ENCODE results near the gene EYS.

EYS gene

DNA sequence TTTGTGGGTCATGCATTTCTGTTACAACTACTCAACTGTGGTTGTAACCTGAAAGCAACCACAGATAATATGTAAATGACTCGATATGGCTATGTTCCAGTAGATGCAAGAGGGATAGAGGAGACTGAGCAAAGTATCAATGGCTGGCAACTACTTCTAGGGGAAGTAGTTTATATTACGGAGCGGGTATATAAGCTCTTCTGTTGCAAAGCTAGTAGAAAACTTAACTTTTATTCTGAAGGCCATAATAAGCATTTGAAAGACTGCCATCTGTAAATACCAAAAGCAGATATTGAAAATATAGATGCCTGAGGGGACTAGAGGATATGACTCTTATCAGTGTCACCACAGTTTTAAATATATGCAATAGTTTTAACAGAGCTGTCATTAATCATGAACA lies 1416.2 kb downstream of the EYS start:
- TF ChIP-seq, protein P1, sequence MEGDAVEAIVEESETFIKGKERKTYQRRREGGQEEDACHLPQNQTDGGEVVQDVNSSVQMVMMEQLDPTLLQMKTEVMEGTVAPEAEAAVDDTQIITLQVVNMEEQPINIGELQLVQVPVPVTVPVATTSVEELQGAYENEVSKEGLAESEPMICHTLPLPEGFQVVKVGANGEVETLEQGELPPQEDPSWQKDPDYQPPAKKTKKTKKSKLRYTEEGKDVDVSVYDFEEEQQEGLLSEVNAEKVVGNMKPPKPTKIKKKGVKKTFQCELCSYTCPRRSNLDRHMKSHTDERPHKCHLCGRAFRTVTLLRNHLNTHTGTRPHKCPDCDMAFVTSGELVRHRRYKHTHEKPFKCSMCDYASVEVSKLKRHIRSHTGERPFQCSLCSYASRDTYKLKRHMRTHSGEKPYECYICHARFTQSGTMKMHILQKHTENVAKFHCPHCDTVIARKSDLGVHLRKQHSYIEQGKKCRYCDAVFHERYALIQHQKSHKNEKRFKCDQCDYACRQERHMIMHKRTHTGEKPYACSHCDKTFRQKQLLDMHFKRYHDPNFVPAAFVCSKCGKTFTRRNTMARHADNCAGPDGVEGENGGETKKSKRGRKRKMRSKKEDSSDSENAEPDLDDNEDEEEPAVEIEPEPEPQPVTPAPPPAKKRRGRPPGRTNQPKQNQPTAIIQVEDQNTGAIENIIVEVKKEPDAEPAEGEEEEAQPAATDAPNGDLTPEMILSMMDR (IDR thresholded peaks at IDR 0.05): no peak

DNA sequence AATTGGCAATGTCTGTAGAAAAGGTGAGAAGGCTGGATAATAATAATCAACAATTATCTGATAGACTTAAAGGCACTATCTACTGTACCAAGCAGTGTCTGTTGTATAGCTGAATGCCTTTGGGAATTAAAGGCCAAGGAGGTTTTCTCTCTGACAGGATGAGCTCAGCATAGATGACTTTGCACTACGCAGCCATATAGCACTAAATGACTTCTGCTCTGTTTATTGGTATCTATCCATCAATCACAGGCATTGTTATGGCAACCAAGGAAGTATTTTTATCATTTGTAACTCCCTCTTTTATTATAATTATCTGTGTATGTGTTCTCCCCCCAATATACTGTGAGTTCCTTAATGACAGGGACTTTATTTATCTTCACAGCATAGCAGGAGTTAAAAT lies 1417.1 kb downstream of the EYS start:
- TF ChIP-seq, protein P1 (IDR thresholded peaks at IDR 0.05): no peak

DNA sequence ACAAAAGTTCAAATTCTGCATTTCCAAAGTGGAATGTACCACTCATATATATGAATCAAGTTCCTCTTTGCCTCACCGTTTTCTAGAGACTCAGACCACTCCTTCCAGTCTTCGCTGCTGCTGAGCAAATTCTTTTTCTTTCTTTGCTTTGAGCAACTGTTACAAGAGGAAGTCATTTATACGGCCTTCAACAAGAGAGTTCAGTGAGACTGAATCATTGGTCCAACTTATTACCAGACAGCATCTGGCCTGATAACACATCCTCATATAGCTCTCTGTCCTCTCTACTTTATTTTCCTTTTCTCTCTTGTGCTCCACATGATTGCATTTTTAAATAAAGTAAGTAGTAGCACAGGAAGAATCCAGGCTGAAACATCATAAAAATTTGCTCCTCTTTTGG lies 1418.7 kb downstream of the EYS start:
- TF ChIP-seq, protein P1 (IDR thresholded peaks at IDR 0.05): no peak

DNA sequence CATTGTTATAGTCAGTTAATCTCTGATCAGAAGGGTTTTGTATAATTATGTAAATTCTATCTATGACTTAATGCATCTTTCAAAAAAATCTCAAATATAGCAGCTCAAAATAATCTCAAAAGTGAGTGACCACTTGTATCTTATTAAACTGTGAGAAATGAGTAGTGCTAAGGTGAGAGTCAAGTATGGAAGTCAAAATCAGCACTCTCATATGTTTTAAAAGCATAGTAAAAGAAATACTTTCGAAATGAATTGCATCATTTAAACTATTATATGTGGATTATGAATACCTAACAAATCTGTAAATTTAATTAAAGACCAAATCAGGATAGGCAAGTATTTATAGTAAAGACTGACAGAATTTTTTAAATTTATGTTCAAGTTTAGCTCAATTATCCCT lies 1425.9 kb downstream of the EYS start:
- TF ChIP-seq, protein P1 (IDR thresholded peaks at IDR 0.05): no peak

DNA sequence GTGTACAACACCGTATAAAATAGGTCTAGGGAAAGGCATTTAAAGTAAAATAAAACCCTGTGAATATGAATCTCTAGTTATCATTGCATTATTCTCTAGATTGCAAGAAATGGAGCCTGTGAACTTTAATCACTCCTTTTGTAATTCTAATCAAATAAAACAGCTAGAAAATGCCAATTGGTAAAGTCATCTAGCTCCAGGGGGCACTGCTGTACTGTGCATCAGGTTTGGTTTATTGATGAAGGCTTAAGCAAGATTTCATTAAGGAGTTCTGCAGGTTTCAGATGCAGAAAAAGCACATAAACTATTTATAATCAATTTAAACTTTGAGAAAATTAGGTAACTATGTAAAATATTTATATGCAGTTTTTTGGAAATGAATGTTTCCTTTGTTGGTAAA lies 1426.5 kb downstream of the EYS start:
- TF ChIP-seq, protein P1 (IDR thresholded peaks at IDR 0.05): peak; percentile 47; the same call in 1 of the 2 replicates

DNA sequence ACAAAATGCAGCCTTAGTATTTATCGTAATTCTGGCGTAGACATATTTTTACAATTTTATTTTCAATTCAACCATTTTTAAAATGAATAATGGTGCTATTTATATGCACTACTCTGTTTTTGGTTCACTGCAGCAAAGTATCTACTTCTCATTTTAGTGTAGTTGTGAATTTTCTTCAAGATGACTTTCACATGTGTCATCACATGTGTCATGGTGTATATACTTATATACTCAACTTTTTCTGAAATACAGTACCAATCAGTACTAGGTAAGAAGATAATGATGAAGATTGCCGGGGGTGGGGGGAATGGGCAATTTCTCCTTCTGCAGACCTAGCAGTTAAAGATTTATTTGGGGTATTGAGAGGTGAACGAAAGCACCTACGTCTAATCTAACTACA lies 1436.9 kb downstream of the EYS start:
- TF ChIP-seq, protein P1 (IDR thresholded peaks at IDR 0.05): no peak

DNA sequence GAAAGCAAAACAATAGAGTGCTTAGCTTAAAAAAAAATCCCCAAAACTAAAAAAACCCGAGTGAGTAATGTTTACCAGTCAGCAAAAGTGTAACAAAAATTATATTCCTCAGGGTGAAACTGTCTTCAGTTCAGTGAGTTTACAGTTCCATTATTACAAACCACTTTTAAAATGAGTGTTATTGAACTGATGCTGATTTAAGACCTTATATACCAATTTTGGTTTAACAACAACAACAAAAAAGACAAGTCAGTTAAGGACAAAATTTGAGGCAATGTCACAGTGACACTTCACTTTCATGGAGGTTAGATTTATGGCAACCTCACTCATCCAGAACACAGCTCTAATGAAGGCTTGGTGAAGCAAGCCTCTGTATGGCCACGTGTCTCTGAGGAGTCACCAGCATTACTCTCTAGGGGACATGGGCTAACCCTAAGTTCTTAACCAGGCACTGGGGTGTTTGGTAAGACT lies 1440.6 kb downstream of the EYS start:
- TF ChIP-seq, protein P1 (IDR thresholded peaks at IDR 0.05): no peak

DNA sequence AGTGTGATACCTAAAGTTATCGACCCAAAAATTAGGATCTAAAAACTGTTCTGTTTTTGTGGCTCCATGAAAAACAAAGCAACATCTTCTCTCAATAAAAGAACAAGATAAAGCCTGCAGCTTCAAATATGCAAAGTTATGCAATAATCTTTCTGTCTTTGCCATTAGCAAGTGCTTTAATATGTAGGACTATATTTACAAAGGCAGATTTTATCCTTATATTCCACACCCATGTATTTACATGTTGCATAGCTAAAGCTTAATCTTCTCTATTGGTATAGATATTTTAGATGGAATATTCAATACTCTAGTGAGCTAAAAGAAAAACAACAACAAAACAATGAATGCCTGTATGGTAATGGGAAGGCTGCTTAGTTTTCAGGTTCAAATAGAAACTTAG lies 1443.2 kb downstream of the EYS start:
- TF ChIP-seq, protein P1 (IDR thresholded peaks at IDR 0.05): no peak

Data from LNCAP (cell line).